H1 (cell line): ENCODE measurements around the gene FRMD3. TPM values are rescaled to one million over a fixed set of nuclear protein-coding genes. Genes with fewer than 3 reads are reported as not detected.

Source experiments
- ATF2 ChIP-seq: IDR thresholded peaks from 2 replicates; pipeline ENCODE4 v1.6.1; 2012; ENCODE audit warnings: low read length, inconsistent platforms
- CHD7 ChIP-seq: fragments of 300-600 bp; sonication (generic); IDR thresholded peaks from 2 replicates; pipeline ENCODE4 v1.7.1; 2012; ENCODE audit warnings: low read length, moderate library complexity, mild to moderate bottlenecking, inconsistent platforms; ENCODE audit not compliant: insufficient replicate concordance
- CREB1 ChIP-seq: IDR thresholded peaks from 2 replicates; pipeline ENCODE4 v1.6.1; 2012; ENCODE audit warnings: inconsistent platforms
- EGR1 ChIP-seq: IDR thresholded peaks from 2 replicates; pipeline ENCODE4 v1.6.1; 2011; ENCODE audit warnings: low read depth, low read length, borderline replicate concordance
- TBP ChIP-seq: IDR thresholded peaks from 2 replicates; pipeline ENCODE4 v1.6.1; 2011; ENCODE audit warnings: low read depth, low read length, improper control_type of control experiment
- ZNF274 ChIP-seq: IDR thresholded peaks from 2 replicates; pipeline ENCODE4 v1.7.0; 2012; ENCODE audit warnings: low read length, borderline replicate concordance; ENCODE audit errors: extremely low read depth
- polyA plus RNA-seq, 7 experiments: library from polyadenylated mRNA; depleted of rRNA in 3 of 7; stranded (reverse) in 5 of 7; unstranded in 2 of 7; fragments of >200 nt in 5 of 7; fragments of 200-250 nt in 2 of 7; gene quantifications; 1 replicate in 5 of 7; 2 replicates in 1 of 7; 4 replicates in 1 of 7; pipeline versions ENCODE4 v1.2.1 to v1.2.3, GENCODE V29; 2011 to 2013; ENCODE audit warnings: missing spikeins in 2 of 7, mixed read lengths in 2 of 7
- total RNA-seq: library from RNA; stranded (reverse); fragmentation: NEBNext Ultra II Directional; extraction: Animal tissue kit (Norgen Biotek cat#: 25700); gene quantifications from 2 replicates; pipeline ENCODE4 v1.2.1, GENCODE V29; 2021

The FRMD3 gene
- total and polyA plus RNA-seq, 2 of the 8 experiments (the other 6 are each of a cell fraction or from before 2014, with no cell fraction given): 0.15 to 1.4 TPM

- no peak for TF ChIP-seq TBP
- TF ChIP-seq ZNF274: no peak
- TF ChIP-seq CHD7: no peak
- no peak for TF ChIP-seq CREB1
- no peak for TF ChIP-seq ATF2
- TF ChIP-seq EGR1: no peak
- TF ChIP-seq, all 59 proteins: peak for 0
These were observed 256.6 kb downstream of the FRMD3 start (continued) for GRCh38 chr9:83281306-83282255.
